OCI-LY3 (cell line): ENCODE measurements around the gene MYO5B.
"Not testable (repeated sequence)": the region's sequence is repeated elsewhere in the genome, so short reads cannot be mapped to it uniquely, and the experiment has no call there.

Experiments
- H2AFZ ChIP-seq: fragments of 200-600, 300-600 bp; shearing (Covaris generic); 2 replicates; pipeline ENCODE4 v1.6.0; 2014; ENCODE audit warnings: antibody characterized with exemption, low read depth, low read length
- H3K27ac ChIP-seq: fragments of 200-600, 300-600 bp; sonication (generic); 2 replicates; pipeline ENCODE4 v1.5.1; 2014; ENCODE audit warnings: mild to moderate bottlenecking, low read length, moderate library complexity, mixed read lengths
- H3K27me3 ChIP-seq: fragments of 200-600, 300-600 bp; sonication (generic); 2 replicates; pipeline ENCODE4 v1.6.1; 2014; ENCODE audit warnings: low read depth, low read length, mixed read lengths
- H3K36me3 ChIP-seq: fragments of 200-600, 300-600 bp; sonication (generic); replicated peaks from 2 replicates; pipeline ENCODE3; 2014; ENCODE audit warnings: low read depth, low read length, mixed read lengths
- H3K4me1 ChIP-seq: fragments of 300-600, 200-600 bp; sonication (generic); 2 replicates; pipeline ENCODE4 v1.6.1; 2014; ENCODE audit warnings: low read length, mixed read lengths
- H3K4me2 ChIP-seq: fragments of 200-600, 300-600 bp; sonication (generic); 2 replicates; pipeline ENCODE4 v1.6.1; 2014; ENCODE audit warnings: low read length, mixed read lengths
- H3K4me3 ChIP-seq: fragments of 300-600, 200-600 bp; sonication (generic); 2 replicates; pipeline ENCODE4 v1.5.1; 2014; ENCODE audit warnings: antibody characterized with exemption, mild to moderate bottlenecking, low read length, moderate library complexity
- H3K79me2 ChIP-seq: fragments of 300-600, 200-600 bp; shearing (Covaris generic); 2 replicates; pipeline ENCODE4 v1.6.1; 2014; ENCODE audit warnings: mild to moderate bottlenecking, low read length, mixed read lengths
- H3K9ac ChIP-seq: fragments of 300-600, 200-600 bp; shearing (Covaris generic); 2 replicates; pipeline ENCODE4 v1.6.0; 2014; ENCODE audit warnings: mild to moderate bottlenecking, low read length, moderate library complexity
- H3K9me3 ChIP-seq: fragments of 200-600, 300-600 bp; shearing (Covaris generic); 2 replicates; pipeline ENCODE4 v1.6.1; 2014; ENCODE audit warnings: low read length, mixed read lengths; ENCODE audit not compliant: insufficient read depth
- H4K20me1 ChIP-seq: fragments of 200-600, 300-600 bp; sonication (generic); 2 replicates; pipeline ENCODE4 v1.6.1; 2016; ENCODE audit warnings: low read length, mixed read lengths; ENCODE audit not compliant: insufficient read depth
- CTCF ChIP-seq: fragments of 200-600, 300-600 bp; sonication (generic); IDR thresholded peaks from 2 replicates; pipeline ENCODE4 v1.5.1; 2014; ENCODE audit warnings: antibody characterized with exemption, low read length, low read depth
- EZH2phosphoT487 ChIP-seq: fragments of 200-600 bp; shearing (Covaris generic); IDR thresholded peaks from 2 replicates; pipeline ENCODE4 v1.6.1; 2018; ENCODE audit warnings: antibody characterized with exemption, mixed run types, low read depth

MYO5B gene

GRCh38 chr18:49798001-49798400, 396.9 kb downstream of the MYO5B start:
- Histone ChIP-seq H3K36me3 (peaks cover 56% of the 10 kb centered on the region), H3K4me3 (no peak overlapping the region), H3K27ac (no peak overlapping the region), H4K20me1 (peaks cover 5% of the 10 kb centered on the region), H3K79me2 (no peaks in the 10 kb centered on the region), H3K4me2 (no peak overlapping the region), H3K9ac (no peak overlapping the region), H2AFZ (no peak overlapping the region), H3K4me1 (no peaks in the 10 kb centered on the region), H3K27me3 (no peaks in the 10 kb centered on the region), H3K9me3 (no peaks in the 10 kb centered on the region)
- TF ChIP-seq EZH2phosphoT487 (no peak), CTCF (no peak)

- Histone ChIP-seq H3K9me3 (no peaks in the 10 kb centered on the region), H3K4me1 (no peaks in the 10 kb centered on the region), H3K9ac (no peak overlapping the region), H2AFZ (no peak overlapping the region), H3K36me3 (peaks cover 54% of the 10 kb centered on the region), H3K4me2 (no peak overlapping the region), H3K27me3 (no peaks in the 10 kb centered on the region), H3K4me3 (no peak overlapping the region), H4K20me1 (no peaks in the 10 kb centered on the region), H3K79me2 (no peaks in the 10 kb centered on the region), H3K27ac (no peak overlapping the region)
- TF ChIP-seq EZH2phosphoT487 = no peak
- TF ChIP-seq CTCF = no peak
These were observed 399.1 kb downstream of the MYO5B start for GRCh38 chr18:49795612-49796552.

- Histone ChIP-seq H3K4me2 (no peak overlapping the region), H3K27ac (no peak overlapping the region), H3K36me3 (peaks cover 65% of the 10 kb centered on the region), H3K4me1 (no peaks in the 10 kb centered on the region), H2AFZ (no peak overlapping the region), H4K20me1 (no peaks in the 10 kb centered on the region), H3K79me2 (no peaks in the 10 kb centered on the region), H3K27me3 (no peaks in the 10 kb centered on the region), H3K4me3 (no peak overlapping the region), H3K9ac (no peak overlapping the region), H3K9me3 (no peaks in the 10 kb centered on the region)
- TF ChIP-seq EZH2phosphoT487 = no peak
- TF ChIP-seq CTCF = no peak
These were observed 400.2 kb downstream of the MYO5B start for GRCh38 chr18:49794743-49795142.

- peaks cover 65% of the 10 kb centered on the region for H3K36me3 ChIP-seq
- peaks cover 11% of the 10 kb centered on the region for H3K4me1 ChIP-seq
- H3K4me2 ChIP-seq, H3K79me2 ChIP-seq, H3K9me3 ChIP-seq, H2AFZ ChIP-seq, H3K27ac ChIP-seq, H3K4me3 ChIP-seq, H3K27me3 ChIP-seq, H3K9ac ChIP-seq, H4K20me1 ChIP-seq: not testable (repeated sequence)
These were observed 405.3 kb downstream of the MYO5B start for GRCh38 chr18:49789560-49790134.
